Measurements from ENCODE around the gene PHACTR1. TPM values are rescaled to one million over a fixed set of nuclear protein-coding genes. Genes with fewer than 3 reads are reported as not detected.

PHACTR1 gene
- polyA plus RNA-seq, 2 of the 4 experiments (the other 2 are of a cell fraction), result not detected

DNA sequence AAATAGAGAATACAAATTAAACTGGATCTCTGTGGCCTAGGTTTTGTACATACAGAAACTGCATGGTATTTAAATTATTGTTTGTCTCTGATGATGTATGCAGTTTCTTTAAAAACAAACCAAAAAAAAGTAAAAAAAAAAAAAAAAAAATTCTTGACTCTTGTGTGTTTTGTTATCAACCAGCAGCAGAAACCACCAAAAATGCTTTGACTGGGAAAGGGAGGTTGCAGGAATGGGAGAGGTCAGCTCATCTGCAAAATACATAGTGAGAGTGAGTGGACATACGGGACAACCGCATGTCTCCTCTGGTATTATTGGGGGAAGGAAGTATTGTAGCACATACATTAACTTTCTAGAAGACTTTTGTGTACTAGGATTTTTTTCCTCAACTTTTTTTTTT is 573.8 kb downstream of the PHACTR1 start:
- no peak overlapping the region for H3K4me2 ChIP-seq
- no peak for ATAC-seq
- no peak for FAIRE-seq
- H3K9me3 ChIP-seq, result no peaks in the 10 kb centered on the region; the same call in 2 of the 3 replicates
- WGBS (ENCODE audit: missing lambda C conversion rate), result 90% methylated on average over 2 of the region's 2 CpGs
- TF ChIP-seq HOXB13 (CRISPR knock-in tag; IDR thresholded peaks at IDR 0.05; ENCODE audit: low read depth) (no peak), BCL3 (IDR thresholded peaks at IDR 0.05) (no peak), CBX8 (IDR thresholded peaks at IDR 0.05) (no peak), RARB (CRISPR knock-in tag; IDR thresholded peaks at IDR 0.05) (no peak), TFCP2L1 (CRISPR knock-in tag; IDR thresholded peaks at IDR 0.05) (no peak), ZFP36 (IDR thresholded peaks at IDR 0.05; ENCODE audit: borderline replicate concordance, partially characterized antibody) (no peak), RAD21 (conservative IDR thresholded peaks at IDR 0.05 in 1 of 2, IDR thresholded peaks at IDR 0.05 in 1 of 2) (no peak), ESRRA (IDR thresholded peaks at IDR 0.05; ENCODE audit: borderline replicate concordance, low read length) (no peak), MYC (IDR thresholded peaks at IDR 0.05; ENCODE audit: borderline replicate concordance, low read length) (no peak)
- TF ChIP-seq, protein P1, sequence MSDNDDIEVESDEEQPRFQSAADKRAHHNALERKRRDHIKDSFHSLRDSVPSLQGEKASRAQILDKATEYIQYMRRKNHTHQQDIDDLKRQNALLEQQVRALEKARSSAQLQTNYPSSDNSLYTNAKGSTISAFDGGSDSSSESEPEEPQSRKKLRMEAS (IDR thresholded peaks at IDR 0.05), result no peak
- TF ChIP-seq, protein P2, sequence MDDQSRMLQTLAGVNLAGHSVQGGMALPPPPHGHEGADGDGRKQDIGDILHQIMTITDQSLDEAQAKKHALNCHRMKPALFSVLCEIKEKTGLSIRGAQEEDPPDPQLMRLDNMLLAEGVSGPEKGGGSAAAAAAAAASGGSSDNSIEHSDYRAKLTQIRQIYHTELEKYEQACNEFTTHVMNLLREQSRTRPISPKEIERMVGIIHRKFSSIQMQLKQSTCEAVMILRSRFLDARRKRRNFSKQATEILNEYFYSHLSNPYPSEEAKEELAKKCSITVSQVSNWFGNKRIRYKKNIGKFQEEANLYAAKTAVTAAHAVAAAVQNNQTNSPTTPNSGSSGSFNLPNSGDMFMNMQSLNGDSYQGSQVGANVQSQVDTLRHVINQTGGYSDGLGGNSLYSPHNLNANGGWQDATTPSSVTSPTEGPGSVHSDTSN (IDR thresholded peaks at IDR 0.05), result no peak
- no peak overlapping the region for H3K27ac ChIP-seq
- ChIA-PET CTCF (interaction anchor here (0.8 kb wide), 1 partner anchor 9 kb away, joined by 3 read pairs; no protein-coding TSS in a partner anchor), POLR2A (no interaction called here)
- no peak for DNase-seq (ENCODE audit: low read depth in 1 of 2, low spot score in 1 of 2)
- H3K4me3 ChIP-seq, result no peak overlapping the region
- no peaks in the 10 kb centered on the region for H3K4me1 ChIP-seq

- no peak for ATAC-seq
- no peaks in the 10 kb centered on the region; the same call in 2 of the 3 replicates for H3K9me3 ChIP-seq
- DNase-seq (ENCODE audit: low read depth in 1 of 2, low spot score in 1 of 2), result no peak
- no peak overlapping the region for H3K27ac ChIP-seq
- ChIA-PET POLR2A (no interaction called here), CTCF (no interaction called here)
- H3K4me3 ChIP-seq, result no peak overlapping the region
- WGBS (ENCODE audit: missing lambda C conversion rate), result 85% methylated on average over 6 of the region's 9 CpGs
- H3K4me2 ChIP-seq, result no peak overlapping the region
- FAIRE-seq, result no peak
- no peak for TF ChIP-seq HOXB5 (CRISPR knock-in tag; IDR thresholded peaks at IDR 0.05)
- H3K4me1 ChIP-seq, result no peaks in the 10 kb centered on the region
These were observed 576.2 kb downstream of the PHACTR1 start for GRCh38 chr6:13292774-13293173.

- Histone ChIP-seq H3K4me3 (no peak overlapping the region), H3K27ac (no peak overlapping the region), H3K9me3 (no peaks in the 10 kb centered on the region), H3K4me2 (no peak overlapping the region), H3K4me1 (no peaks in the 10 kb centered on the region)
- WGBS (ENCODE audit: missing lambda C conversion rate), result 81% methylated on average over 12 of the region's 13 CpGs
- no peak for FAIRE-seq
- no peak for DNase-seq (ENCODE audit: low read depth in 1 of 2, low spot score in 1 of 2)
- no peak for ATAC-seq
- ChIA-PET CTCF (interaction anchor here (0.5 to 1.4 kb wide), 4 partner anchors 38 to 1008 kb away, joined by 3 to 4 read pairs (median 3); no protein-coding TSS in a partner anchor), POLR2A (no interaction called here)
- no peak for TF ChIP-seq CEBPB (IDR thresholded peaks at IDR 0.05)
- no peak for TF ChIP-seq ZFP36 (IDR thresholded peaks at IDR 0.05; ENCODE audit: borderline replicate concordance, partially characterized antibody)
- TF ChIP-seq EHMT2 (IDR thresholded peaks at IDR 0.05; ENCODE audit: low read depth), result no peak
- TF ChIP-seq, protein P3, sequence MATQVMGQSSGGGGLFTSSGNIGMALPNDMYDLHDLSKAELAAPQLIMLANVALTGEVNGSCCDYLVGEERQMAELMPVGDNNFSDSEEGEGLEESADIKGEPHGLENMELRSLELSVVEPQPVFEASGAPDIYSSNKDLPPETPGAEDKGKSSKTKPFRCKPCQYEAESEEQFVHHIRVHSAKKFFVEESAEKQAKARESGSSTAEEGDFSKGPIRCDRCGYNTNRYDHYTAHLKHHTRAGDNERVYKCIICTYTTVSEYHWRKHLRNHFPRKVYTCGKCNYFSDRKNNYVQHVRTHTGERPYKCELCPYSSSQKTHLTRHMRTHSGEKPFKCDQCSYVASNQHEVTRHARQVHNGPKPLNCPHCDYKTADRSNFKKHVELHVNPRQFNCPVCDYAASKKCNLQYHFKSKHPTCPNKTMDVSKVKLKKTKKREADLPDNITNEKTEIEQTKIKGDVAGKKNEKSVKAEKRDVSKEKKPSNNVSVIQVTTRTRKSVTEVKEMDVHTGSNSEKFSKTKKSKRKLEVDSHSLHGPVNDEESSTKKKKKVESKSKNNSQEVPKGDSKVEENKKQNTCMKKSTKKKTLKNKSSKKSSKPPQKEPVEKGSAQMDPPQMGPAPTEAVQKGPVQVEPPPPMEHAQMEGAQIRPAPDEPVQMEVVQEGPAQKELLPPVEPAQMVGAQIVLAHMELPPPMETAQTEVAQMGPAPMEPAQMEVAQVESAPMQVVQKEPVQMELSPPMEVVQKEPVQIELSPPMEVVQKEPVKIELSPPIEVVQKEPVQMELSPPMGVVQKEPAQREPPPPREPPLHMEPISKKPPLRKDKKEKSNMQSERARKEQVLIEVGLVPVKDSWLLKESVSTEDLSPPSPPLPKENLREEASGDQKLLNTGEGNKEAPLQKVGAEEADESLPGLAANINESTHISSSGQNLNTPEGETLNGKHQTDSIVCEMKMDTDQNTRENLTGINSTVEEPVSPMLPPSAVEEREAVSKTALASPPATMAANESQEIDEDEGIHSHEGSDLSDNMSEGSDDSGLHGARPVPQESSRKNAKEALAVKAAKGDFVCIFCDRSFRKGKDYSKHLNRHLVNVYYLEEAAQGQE (IDR thresholded peaks at IDR 0.05), result no peak
- TF ChIP-seq TP53 (CRISPR knock-in tag; IDR thresholded peaks at IDR 0.05), result no peak
- TF ChIP-seq POLR2AphosphoS2 (conservative IDR thresholded peaks at IDR 0.05; ENCODE audit: low read length), result no peak
- no peak for TF ChIP-seq ESRRA (IDR thresholded peaks at IDR 0.05; ENCODE audit: borderline replicate concordance, low read length)
- no peak for TF ChIP-seq ZSCAN20 (CRISPR knock-in tag; IDR thresholded peaks at IDR 0.05)
- no peak for TF ChIP-seq BHLHE40 (IDR thresholded peaks at IDR 0.05; ENCODE audit: low read depth, low read length)
- no peak for TF ChIP-seq FOSB (CRISPR knock-in tag; IDR thresholded peaks at IDR 0.05)
- no peak for TF ChIP-seq BCL3 (IDR thresholded peaks at IDR 0.05)
- no peak for TF ChIP-seq PHF8 (IDR thresholded peaks at IDR 0.05; ENCODE audit: borderline replicate concordance, low read depth)
- TF ChIP-seq HDAC2 (IDR thresholded peaks at IDR 0.05), result no peak
- TF ChIP-seq, protein P1 (IDR thresholded peaks at IDR 0.05), result no peak
- no peak for TF ChIP-seq NFE2L2 (conservative IDR thresholded peaks at IDR 0.05; ENCODE audit: low read length)
- TF ChIP-seq, protein P2 (IDR thresholded peaks at IDR 0.05), result no peak
- TF ChIP-seq JUNB (IDR thresholded peaks at IDR 0.05), result no peak
These were observed 578.0 kb downstream of the PHACTR1 start for GRCh38 chr6:13294499-13295069.

Measured in A549 (cell line).